ACC112 (cell line): ENCODE results near the gene MARCHF10.

Source experiments
- H2AFZ ChIP-seq: fragments of 200-600 bp; sonication (generic); one replicate; pipeline ENCODE4 v1.6.0; 2017; ENCODE audit warnings: antibody characterized with exemption, low read length; ENCODE audit not compliant: unreplicated experiment
- H3K27ac ChIP-seq: fragments of 200-600 bp; sonication (generic); 2 replicates; pipeline ENCODE4 v1.5.1; 2014; ENCODE audit warnings: low read depth, mild to moderate bottlenecking, antibody characterized with exemption, low read length, moderate library complexity
- H3K27me3 ChIP-seq: fragments of 200-600 bp; sonication (generic); 2 replicates; pipeline ENCODE4 v1.6.1; 2014; ENCODE audit warnings: mild to moderate bottlenecking, antibody characterized with exemption, low read length, moderate library complexity, mixed read lengths; ENCODE audit not compliant: insufficient read depth
- H3K36me3 ChIP-seq: fragments of 200-600 bp; sonication (generic); 2 replicates; pipeline ENCODE4 v1.6.1; 2016; ENCODE audit warnings: mild to moderate bottlenecking, antibody characterized with exemption, low read length, moderate library complexity, mixed read lengths; ENCODE audit not compliant: insufficient read depth
- H3K4me1 ChIP-seq: fragments of 200-600 bp; sonication (generic); one replicate; pipeline ENCODE4 v1.6.1; 2016; ENCODE audit warnings: low read length, mixed read lengths; ENCODE audit not compliant: insufficient read depth, unreplicated experiment, control insufficient read depth
- H3K4me3 ChIP-seq: fragments of 200-600 bp; sonication (generic); 2 replicates; pipeline ENCODE4 v1.5.1; 2014; ENCODE audit warnings: mild to moderate bottlenecking, low read depth, low read length
- H3K79me2 ChIP-seq: fragments of 200-600 bp; sonication (generic); one replicate; pipeline ENCODE4 v1.6.0; 2016; ENCODE audit warnings: low read length; ENCODE audit not compliant: control insufficient read depth, unreplicated experiment, insufficient read depth

MARCHF10 gene

GRCh38 chr17:62753562-62753961 is 54.6 kb downstream of the MARCHF10 start:
- Histone ChIP-seq H3K36me3 (no peaks in the 10 kb centered on the region), H3K27me3 (no peaks in the 10 kb centered on the region), H3K4me3 (no peak overlapping the region), H3K27ac (no peak overlapping the region), H3K79me2 (no peaks in the 10 kb centered on the region), H3K4me1 (peaks cover 9% of the 10 kb centered on the region), H2AFZ (no peak overlapping the region)

GRCh38 chr17:62751060-62751691 is 56.9 kb downstream of the MARCHF10 start:
- H3K4me3 ChIP-seq = no peak overlapping the region
- H3K27me3 ChIP-seq = no peaks in the 10 kb centered on the region
- H3K27ac ChIP-seq = no peak overlapping the region
- no peaks in the 10 kb centered on the region for H3K79me2 ChIP-seq
- no peaks in the 10 kb centered on the region for H3K4me1 ChIP-seq
- H3K36me3 ChIP-seq = no peaks in the 10 kb centered on the region
- no peak overlapping the region for H2AFZ ChIP-seq

GRCh38 chr17:62750631-62751051 is 57.5 kb downstream of the MARCHF10 start:
- Histone ChIP-seq H3K4me1 (no peaks in the 10 kb centered on the region), H3K27ac (no peak overlapping the region), H3K36me3 (no peaks in the 10 kb centered on the region), H3K4me3 (no peak overlapping the region), H2AFZ (no peak overlapping the region), H3K79me2 (no peaks in the 10 kb centered on the region), H3K27me3 (no peaks in the 10 kb centered on the region)

- Histone ChIP-seq H2AFZ (no peak overlapping the region), H3K27me3 (no peaks in the 10 kb centered on the region), H3K4me1 (no peaks in the 10 kb centered on the region), H3K36me3 (no peaks in the 10 kb centered on the region), H3K79me2 (no peaks in the 10 kb centered on the region), H3K27ac (no peak overlapping the region), H3K4me3 (no peak overlapping the region)
Observed at GRCh38 chr17:62749926-62750325, 58.2 kb downstream of the MARCHF10 start.

- Histone ChIP-seq H3K4me3 (no peak overlapping the region), H3K27ac (no peak overlapping the region), H3K4me1 (no peaks in the 10 kb centered on the region), H2AFZ (no peak overlapping the region), H3K79me2 (no peaks in the 10 kb centered on the region), H3K27me3 (no peaks in the 10 kb centered on the region), H3K36me3 (no peaks in the 10 kb centered on the region)
Observed at GRCh38 chr17:62746941-62747340, 61.2 kb downstream of the MARCHF10 start.

GRCh38 chr17:62745806-62746205 is 62.3 kb downstream of the MARCHF10 start:
- Histone ChIP-seq H3K4me3 (no peak overlapping the region), H3K4me1 (no peaks in the 10 kb centered on the region), H3K79me2 (no peaks in the 10 kb centered on the region), H2AFZ (no peak overlapping the region), H3K27me3 (no peaks in the 10 kb centered on the region), H3K27ac (no peak overlapping the region), H3K36me3 (no peaks in the 10 kb centered on the region)

- Histone ChIP-seq H3K4me3 (no peak overlapping the region), H2AFZ (no peak overlapping the region), H3K27ac (no peak overlapping the region), H3K4me1 (no peaks in the 10 kb centered on the region), H3K79me2 (no peaks in the 10 kb centered on the region), H3K27me3 (no peaks in the 10 kb centered on the region), H3K36me3 (no peaks in the 10 kb centered on the region)
Observed at GRCh38 chr17:62744259-62744658, 63.9 kb downstream of the MARCHF10 start.

- no peak overlapping the region for H3K27ac ChIP-seq
- H3K4me3 ChIP-seq = no peak overlapping the region
- no peaks in the 10 kb centered on the region for H3K79me2 ChIP-seq
- H3K36me3 ChIP-seq = no peaks in the 10 kb centered on the region
- no peaks in the 10 kb centered on the region for H3K27me3 ChIP-seq
- H2AFZ ChIP-seq = no peak overlapping the region
- no peaks in the 10 kb centered on the region for H3K4me1 ChIP-seq
Observed at GRCh38 chr17:62741290-62741689, 66.8 kb downstream of the MARCHF10 start.

- Histone ChIP-seq H3K27ac (no peak overlapping the region), H3K79me2 (no peaks in the 10 kb centered on the region), H3K27me3 (no peaks in the 10 kb centered on the region), H3K36me3 (no peaks in the 10 kb centered on the region), H3K4me3 (no peak overlapping the region), H2AFZ (no peak overlapping the region), H3K4me1 (no peaks in the 10 kb centered on the region)
Observed at GRCh38 chr17:62739645-62740388, 68.3 kb downstream of the MARCHF10 start.

- Histone ChIP-seq H3K27ac (no peak overlapping the region), H3K79me2 (no peaks in the 10 kb centered on the region), H2AFZ (no peak overlapping the region), H3K36me3 (no peaks in the 10 kb centered on the region), H3K4me3 (no peak overlapping the region), H3K27me3 (no peaks in the 10 kb centered on the region), H3K4me1 (no peaks in the 10 kb centered on the region)
Observed at GRCh38 chr17:62738281-62738680, 69.8 kb downstream of the MARCHF10 start.

GRCh38 chr17:62737513-62737912 is 70.6 kb downstream of the MARCHF10 start:
- Histone ChIP-seq H3K27ac (no peak overlapping the region), H3K4me3 (no peak overlapping the region), H3K4me1 (no peaks in the 10 kb centered on the region), H2AFZ (no peak overlapping the region), H3K27me3 (no peaks in the 10 kb centered on the region), H3K79me2 (no peaks in the 10 kb centered on the region), H3K36me3 (no peaks in the 10 kb centered on the region)
